Measurements from ENCODE around the gene PFKFB3. TPM values are rescaled to one million over a fixed set of nuclear protein-coding genes. Genes with fewer than 3 reads are reported as not detected.
A peak's percentile ranks its signal among the peaks of the same experiment; 100 is the strongest.

The PFKFB3 gene
- total RNA-seq, 1 experiment from 2014 or later: 36.8 TPM

- Histone ChIP-seq H3K4ac (ENCODE audit: low read depth, low read length) (no peak overlapping the region), H3K23me2 (ENCODE audit: insufficient read length, low read depth, low read length, poor library complexity, severe bottlenecking) (no peaks in the 10 kb centered on the region), H3K27me3 (ENCODE audit: insufficient read depth, low read length) (no peaks in the 10 kb centered on the region), H4K8ac (replicated peaks; ENCODE audit: insufficient read length, low read depth, low read length) (no peak overlapping the region), H4K91ac (ENCODE audit: insufficient read length, low read depth, low read length) (no peak overlapping the region), H2BK15ac (ENCODE audit: low read depth, low read length) (no peak overlapping the region), H3K79me1 (ENCODE audit: insufficient read depth, low read depth, low read length, poor library complexity, severe bottlenecking) (peaks cover 9% of the 10 kb centered on the region), H3K23ac (ENCODE audit: insufficient read length, low read depth, low read length) (no peak overlapping the region), H2AFZ (ENCODE audit: low read length) (no peak overlapping the region), H4K20me1 (ENCODE audit: control insufficient read depth, insufficient read depth, insufficient read length) (no peaks in the 10 kb centered on the region), H2BK12ac (ENCODE audit: insufficient read length, low read depth, low read length) (no peak overlapping the region), H3K4me2 (ENCODE audit: insufficient read depth, insufficient read length, low read length) (no peak overlapping the region), H3K18ac (ENCODE audit: insufficient read length, low read depth, low read length) (no peak overlapping the region), H3K9ac (ENCODE audit: extremely low read depth, insufficient read length, low read length) (no peak overlapping the region), H2AK5ac (ENCODE audit: insufficient read length, low read length) (no peak overlapping the region), H3K9me3 (ENCODE audit: control insufficient read depth, low read depth, low read length) (no peaks in the 10 kb centered on the region), H2BK20ac (ENCODE audit: low read depth, low read length, poor library complexity, severe bottlenecking) (no peak overlapping the region), H3K79me2 (ENCODE audit: insufficient read depth, low read length) (no peaks in the 10 kb centered on the region; the same call in 1 of the 2 replicates), H2BK5ac (ENCODE audit: insufficient read length, low read length) (no peak overlapping the region), H3T11ph (ENCODE audit: low read length) (no peak overlapping the region), H2BK120ac (ENCODE audit: low read depth, low read length, poor library complexity, severe bottlenecking) (no peak overlapping the region), H3K27ac (ENCODE audit: insufficient read length, low read depth, low read length) (no peak overlapping the region), H3K4me1 (ENCODE audit: insufficient read depth, low read length) (no peaks in the 10 kb centered on the region), H3K56ac (ENCODE audit: insufficient read length, low read depth, low read length) (no peak overlapping the region), H4K5ac (ENCODE audit: insufficient read length, low read depth, low read length) (no peak overlapping the region), H3K14ac (ENCODE audit: insufficient read depth, low read length) (no peak overlapping the region; the same call in 1 of the 2 replicates)
- Mint-ChIP-seq H3K9me3 (no peaks in the 10 kb centered on the region; a peak in 1 of 5 replicates), H3K36me3 (ENCODE audit: insufficient read depth in 1 of 3, low read depth in 3 of 3) (peaks cover 41 to 80% (median 66%) of the 10 kb centered on the region in 3 experiments), H3K27me3 (ENCODE audit: low read depth) (no peaks in the 10 kb centered on the region), H3K27ac (peak overlapping the region in 1 of 3 experiments; percentile 68; a peak in 3 of 7 replicates), H3K4me1 (peaks cover 11 to 13% of the 10 kb centered on the region in 2 experiments), H3K4me3 (no peak overlapping the region; a peak in 1 of 5 replicates)
- DNase-seq: no peak
- TF ChIP-seq CTCF (conservative IDR thresholded peaks at IDR 0.05): no peak
- WGBS (ENCODE audit: extremely low coverage, insufficient read length, low lambda C conversion rate): no CpG with 5 or more reads among the region's 19 CpGs
Observed at GRCh38 chr10:6215241-6215640, 12.5 kb downstream of the PFKFB3 start.

Measured in H9 (cell line).